GM10266 (cell line): ENCODE data around the gene RNF113A.
A peak's percentile ranks its signal among the peaks of the same experiment; 100 is the strongest.

Experiments used
- DNase-seq: peaks from one replicate; pipeline ENCODE4 v3.0.0; 2012; ENCODE audit errors: extremely low spot score
- TF ChIP-seq, protein P1 (sequence below): IDR thresholded peaks from 2 replicates; pipeline ENCODE4 v1.5.1; 2012; ENCODE audit warnings: mild to moderate bottlenecking, low read depth; ENCODE audit not compliant: control insufficient read depth, insufficient read depth; ENCODE audit errors: missing control alignments

Gene RNF113A

DNA sequence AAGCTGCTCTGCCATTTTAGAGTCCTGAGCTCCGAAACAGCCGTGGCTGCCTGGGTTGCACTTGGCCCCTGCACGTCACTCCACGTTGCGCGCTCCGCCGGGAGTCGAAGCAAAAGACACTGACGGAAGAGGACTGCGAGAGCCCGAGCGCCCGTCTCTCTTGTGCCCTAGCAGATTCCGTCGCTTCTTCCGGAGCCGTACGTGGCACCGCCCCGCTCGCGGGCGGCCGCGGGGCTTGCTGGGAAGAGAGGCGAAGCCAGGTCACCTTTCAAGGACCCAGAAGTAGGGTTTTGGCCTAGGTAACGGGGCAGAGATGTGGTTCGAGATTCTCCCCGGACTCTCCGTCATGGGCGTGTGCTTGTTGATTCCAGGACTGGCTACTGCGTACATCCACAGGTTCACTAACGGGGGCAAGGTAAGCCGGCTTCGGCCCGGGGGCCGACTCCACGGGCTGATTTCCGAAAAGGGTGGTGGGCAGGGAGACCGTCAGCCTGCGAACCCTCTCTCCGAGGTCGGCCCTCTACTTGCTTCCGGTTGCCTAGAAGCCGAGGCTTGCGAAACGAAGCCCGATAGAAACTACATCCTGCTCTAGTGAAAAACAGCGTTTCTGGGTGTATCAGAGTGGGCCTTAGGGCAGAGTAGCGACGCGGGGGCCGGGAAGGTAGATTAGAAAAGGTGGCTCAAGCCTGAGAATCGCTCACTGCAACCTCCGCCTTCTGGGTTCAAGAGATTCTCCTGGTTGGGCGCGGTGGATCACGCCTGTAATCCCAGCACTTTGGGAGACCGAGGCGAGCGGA lies at the start of gene RNF113A, which contains the start of gene NDUFA1:
Gene RNF113A, minus strand, starts transcription at position 135 of the 797 bp plus-strand sequence. Its CDS starts 120 bp downstream, at position 15.
Gene NDUFA1, plus strand, starts transcription at position 234 of the 797 bp plus-strand sequence. Its CDS starts 80 bp downstream, at position 314.
- DNase-seq, result peak; percentile 69
- TF ChIP-seq, protein P1, sequence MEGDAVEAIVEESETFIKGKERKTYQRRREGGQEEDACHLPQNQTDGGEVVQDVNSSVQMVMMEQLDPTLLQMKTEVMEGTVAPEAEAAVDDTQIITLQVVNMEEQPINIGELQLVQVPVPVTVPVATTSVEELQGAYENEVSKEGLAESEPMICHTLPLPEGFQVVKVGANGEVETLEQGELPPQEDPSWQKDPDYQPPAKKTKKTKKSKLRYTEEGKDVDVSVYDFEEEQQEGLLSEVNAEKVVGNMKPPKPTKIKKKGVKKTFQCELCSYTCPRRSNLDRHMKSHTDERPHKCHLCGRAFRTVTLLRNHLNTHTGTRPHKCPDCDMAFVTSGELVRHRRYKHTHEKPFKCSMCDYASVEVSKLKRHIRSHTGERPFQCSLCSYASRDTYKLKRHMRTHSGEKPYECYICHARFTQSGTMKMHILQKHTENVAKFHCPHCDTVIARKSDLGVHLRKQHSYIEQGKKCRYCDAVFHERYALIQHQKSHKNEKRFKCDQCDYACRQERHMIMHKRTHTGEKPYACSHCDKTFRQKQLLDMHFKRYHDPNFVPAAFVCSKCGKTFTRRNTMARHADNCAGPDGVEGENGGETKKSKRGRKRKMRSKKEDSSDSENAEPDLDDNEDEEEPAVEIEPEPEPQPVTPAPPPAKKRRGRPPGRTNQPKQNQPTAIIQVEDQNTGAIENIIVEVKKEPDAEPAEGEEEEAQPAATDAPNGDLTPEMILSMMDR, result no peak

DNA sequence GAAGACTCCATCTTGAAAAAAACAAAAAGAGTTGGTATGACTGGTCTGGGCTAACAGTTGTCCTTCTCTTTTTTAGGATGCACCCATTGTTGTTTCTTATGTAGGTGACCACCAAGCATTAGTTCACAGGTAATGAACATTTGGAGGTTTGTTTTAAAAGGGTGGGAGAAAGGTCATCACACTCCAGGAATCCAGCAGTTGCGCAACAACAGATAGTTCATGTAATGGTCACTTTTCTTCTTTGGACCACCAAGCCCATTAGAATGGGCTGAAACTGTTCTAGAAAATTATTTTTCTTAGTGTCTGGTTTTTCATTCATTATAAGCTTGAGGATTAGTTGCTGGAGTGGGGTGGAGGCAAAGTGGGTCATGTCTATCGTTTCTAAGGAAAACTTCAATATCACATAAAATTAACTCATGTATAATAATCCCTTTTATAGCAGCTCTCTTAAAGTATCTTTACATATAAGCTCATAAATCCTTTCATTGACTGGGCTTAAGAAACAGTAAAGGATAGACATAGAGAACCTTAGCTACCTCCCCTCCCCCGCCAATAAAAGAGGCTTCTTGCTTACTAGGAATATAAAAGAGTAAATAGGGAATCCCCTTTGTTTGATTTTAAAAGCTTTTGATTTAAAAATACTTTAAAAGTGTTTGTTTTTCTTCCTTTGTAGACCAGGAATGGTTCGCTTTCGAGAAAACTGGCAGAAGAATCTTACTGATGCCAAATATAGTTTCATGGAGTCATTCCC lies 48.5 kb upstream of the RNF113A start:
- TF ChIP-seq, protein P1, result no peak
- no peak for DNase-seq

DNA sequence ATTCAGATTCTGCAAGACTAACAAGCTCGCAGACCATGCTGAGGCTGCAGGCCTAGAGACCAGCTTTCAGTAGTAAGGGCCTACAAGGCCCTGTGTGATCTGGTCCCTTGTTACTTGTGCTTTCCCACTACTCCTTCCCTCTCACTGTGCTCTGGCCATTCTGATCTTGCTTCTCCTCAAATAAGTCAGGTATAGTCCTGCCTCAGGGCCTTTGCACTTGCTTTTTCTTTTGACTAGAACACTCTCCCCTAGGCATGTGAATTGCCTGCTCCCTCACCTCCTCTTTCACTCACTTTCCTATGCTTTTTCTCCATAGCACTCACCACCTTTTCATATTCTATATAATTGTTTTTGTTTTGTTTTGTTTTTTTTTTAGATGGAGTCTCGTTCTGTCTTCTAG lies 46.3 kb upstream of the RNF113A start:
- DNase-seq, result no peak
- TF ChIP-seq, protein P1, result no peak

DNA sequence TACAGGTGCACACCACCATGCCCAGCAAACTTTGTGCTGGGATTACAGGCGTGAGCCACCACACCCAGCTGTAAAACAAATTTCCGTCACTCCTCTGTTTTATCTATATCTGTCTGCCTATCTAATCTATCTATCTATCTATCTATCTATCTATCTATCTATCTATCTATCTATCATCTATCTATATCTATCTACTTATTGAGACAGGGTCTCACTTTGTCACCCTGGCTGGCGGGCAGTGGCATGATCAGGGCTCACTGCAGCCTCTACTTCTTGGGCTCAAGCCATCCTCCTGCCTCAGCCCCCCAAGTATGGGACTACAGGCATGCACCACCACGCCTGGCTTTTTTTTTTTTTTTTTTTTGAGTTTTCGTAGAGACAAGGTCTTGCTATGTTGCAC lies 44.8 kb upstream of the RNF113A start:
- no peak for DNase-seq
- TF ChIP-seq, protein P1, result no peak

DNA sequence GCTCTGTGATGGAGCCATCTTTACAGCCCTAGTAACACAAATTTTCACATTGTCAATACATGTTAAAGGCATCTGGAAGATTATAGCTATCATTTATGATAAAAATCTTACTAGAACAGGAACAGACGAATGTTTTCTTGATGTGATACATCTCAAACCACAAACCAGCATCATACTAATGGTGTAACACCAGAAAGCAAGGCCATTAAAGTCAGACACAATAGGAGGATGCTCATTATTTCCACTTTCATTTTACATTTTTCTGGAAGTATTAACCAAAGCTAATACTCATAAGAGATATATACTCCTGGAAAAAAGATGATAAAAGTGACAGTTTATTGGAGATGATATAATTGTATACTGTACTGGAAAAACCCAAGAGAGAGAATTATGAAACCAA lies 29.4 kb upstream of the RNF113A start:
- TF ChIP-seq, protein P1, result no peak
- DNase-seq, result no peak

DNA sequence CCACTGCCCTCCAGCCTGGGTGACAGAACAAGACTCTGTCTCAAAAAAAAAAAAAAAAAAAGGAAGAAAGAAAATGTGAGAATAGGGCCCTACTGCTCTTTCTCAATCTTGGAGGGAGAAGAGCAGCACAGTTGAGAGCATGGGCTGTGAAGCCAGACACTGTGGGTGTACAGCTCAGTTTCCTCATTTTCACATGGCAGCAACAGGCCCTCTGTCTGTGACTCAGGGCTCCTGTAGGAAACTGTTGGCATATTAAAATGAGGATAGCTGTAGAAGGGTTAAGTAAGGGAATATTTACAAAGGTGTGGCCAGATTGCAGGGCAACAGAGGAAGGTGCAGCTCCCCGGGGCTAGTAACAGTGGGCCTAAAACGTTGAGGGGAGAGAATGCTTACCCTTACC lies 27.6 kb upstream of the RNF113A start:
- DNase-seq, result no peak
- TF ChIP-seq, protein P1, result no peak
